Nephron progenitor cell (in vitro differentiated cells): ENCODE results near the gene NFIX.

Source experiments
- DNase-seq: peaks from one replicate; pipeline ENCODE4 v3.0.0; 2021
- H3K27ac Mint-ChIP-seq: 2 replicates; pipeline ENCODE4 v1.8.0; 2021; ENCODE audit warnings: mild to moderate bottlenecking, moderate library complexity, mixed read lengths
- H3K27me3 Mint-ChIP-seq: 2 replicates; pipeline ENCODE4 v1.8.0; 2021; ENCODE audit warnings: mild to moderate bottlenecking, low read depth, mixed read lengths; ENCODE audit not compliant: poor library complexity
- H3K36me3 Mint-ChIP-seq: 2 replicates; pipeline ENCODE4 v1.8.0; 2021; ENCODE audit warnings: low read depth, mixed read lengths
- H3K4me1 Mint-ChIP-seq: 2 replicates; pipeline ENCODE4 v1.8.0; 2021; ENCODE audit warnings: mixed read lengths
- H3K4me3 Mint-ChIP-seq: 2 replicates; pipeline ENCODE4 v1.8.0; 2021; ENCODE audit warnings: mild to moderate bottlenecking, moderate library complexity, mixed read lengths
- H3K9me3 Mint-ChIP-seq: 2 replicates; pipeline ENCODE4 v1.8.0; 2021; ENCODE audit warnings: mild to moderate bottlenecking, moderate library complexity, mixed read lengths
- TF ChIP-seq, protein P1 (sequence below): fragments of 200-600 bp; sonication (generic); IDR thresholded peaks from 2 replicates; pipeline ENCODE4 v1.5.0; 2021; ENCODE audit warnings: antibody characterized with exemption

The NFIX gene

DNA sequence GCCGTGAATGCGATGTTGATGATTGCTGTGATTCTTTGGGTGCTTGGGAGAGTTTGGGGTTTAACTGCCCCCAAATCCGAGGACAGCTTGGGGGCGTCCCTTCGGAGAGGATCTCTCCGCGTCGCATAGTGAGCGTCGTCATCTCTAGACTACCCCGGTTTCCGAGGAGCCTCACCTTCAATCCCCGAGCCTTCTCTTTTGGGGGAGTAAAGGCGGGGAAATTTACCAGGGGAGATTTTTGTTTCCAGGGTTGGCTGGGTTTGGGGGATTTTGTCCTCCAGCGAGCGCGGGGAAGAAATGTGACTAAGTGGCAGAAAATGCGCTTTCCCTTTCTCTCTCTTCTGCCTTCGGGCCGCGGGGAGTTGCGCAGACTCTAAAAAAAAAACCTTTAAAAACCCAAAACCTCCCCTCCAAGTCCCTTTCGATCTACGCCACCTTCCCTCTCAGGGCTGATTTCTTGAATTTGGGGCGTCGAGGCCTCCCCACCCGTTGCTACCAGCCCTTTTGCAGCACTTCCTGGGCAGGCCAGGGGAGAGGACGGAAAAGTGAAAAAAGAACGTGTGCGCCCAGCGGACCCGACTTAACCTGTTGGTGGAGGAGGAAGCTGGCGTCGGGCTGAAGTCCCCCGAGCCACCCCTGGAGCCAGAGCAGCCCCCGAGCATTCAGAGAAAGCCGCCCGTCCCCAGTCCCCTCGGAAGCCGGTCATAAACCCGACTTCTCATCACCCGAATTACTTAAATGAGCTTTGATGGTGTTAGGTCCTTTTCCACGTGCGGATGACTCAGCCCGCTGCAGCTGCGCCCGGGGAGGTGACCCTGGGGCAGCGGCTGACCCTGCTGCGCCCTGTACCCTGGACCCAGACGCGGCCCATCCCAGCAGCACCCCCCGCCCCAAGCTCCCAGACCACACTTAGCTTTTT is 17.7 kb downstream of the NFIX start:
- Mint-ChIP-seq H3K9me3 (no peaks in the 10 kb centered on the region), H3K27ac (no peak overlapping the region)
- DNase-seq, result no peak

GRCh38 chr19:13013649-13014048 is 18.4 kb downstream of the NFIX start:
- Mint-ChIP-seq H3K36me3 (no peaks in the 10 kb centered on the region), H3K27ac (no peak overlapping the region), H3K4me3 (no peak overlapping the region), H3K4me1 (peaks cover 16% of the 10 kb centered on the region), H3K9me3 (no peaks in the 10 kb centered on the region), H3K27me3 (peaks cover 100% of the 10 kb centered on the region)
- no peak for DNase-seq
- TF ChIP-seq, protein P1, sequence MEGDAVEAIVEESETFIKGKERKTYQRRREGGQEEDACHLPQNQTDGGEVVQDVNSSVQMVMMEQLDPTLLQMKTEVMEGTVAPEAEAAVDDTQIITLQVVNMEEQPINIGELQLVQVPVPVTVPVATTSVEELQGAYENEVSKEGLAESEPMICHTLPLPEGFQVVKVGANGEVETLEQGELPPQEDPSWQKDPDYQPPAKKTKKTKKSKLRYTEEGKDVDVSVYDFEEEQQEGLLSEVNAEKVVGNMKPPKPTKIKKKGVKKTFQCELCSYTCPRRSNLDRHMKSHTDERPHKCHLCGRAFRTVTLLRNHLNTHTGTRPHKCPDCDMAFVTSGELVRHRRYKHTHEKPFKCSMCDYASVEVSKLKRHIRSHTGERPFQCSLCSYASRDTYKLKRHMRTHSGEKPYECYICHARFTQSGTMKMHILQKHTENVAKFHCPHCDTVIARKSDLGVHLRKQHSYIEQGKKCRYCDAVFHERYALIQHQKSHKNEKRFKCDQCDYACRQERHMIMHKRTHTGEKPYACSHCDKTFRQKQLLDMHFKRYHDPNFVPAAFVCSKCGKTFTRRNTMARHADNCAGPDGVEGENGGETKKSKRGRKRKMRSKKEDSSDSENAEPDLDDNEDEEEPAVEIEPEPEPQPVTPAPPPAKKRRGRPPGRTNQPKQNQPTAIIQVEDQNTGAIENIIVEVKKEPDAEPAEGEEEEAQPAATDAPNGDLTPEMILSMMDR, result no peak

More for the DNA sequence above, 17.7 kb downstream of the NFIX start:
- H3K4me3 Mint-ChIP-seq, result no peak overlapping the region
- H3K4me1 Mint-ChIP-seq, result peaks cover 16% of the 10 kb centered on the region
- no peaks in the 10 kb centered on the region for H3K36me3 Mint-ChIP-seq
- H3K27me3 Mint-ChIP-seq, result peaks cover 100% of the 10 kb centered on the region
- TF ChIP-seq, protein P1, result no peak

- TF ChIP-seq, protein P1, result no peak
- peaks cover 16% of the 10 kb centered on the region for H3K4me1 Mint-ChIP-seq
- H3K4me3 Mint-ChIP-seq, result no peak overlapping the region
- DNase-seq, result no peak
- H3K27me3 Mint-ChIP-seq, result peaks cover 100% of the 10 kb centered on the region
- no peaks in the 10 kb centered on the region for H3K9me3 Mint-ChIP-seq
- H3K36me3 Mint-ChIP-seq, result no peaks in the 10 kb centered on the region
- no peak overlapping the region for H3K27ac Mint-ChIP-seq
These were observed 19.0 kb downstream of the NFIX start for GRCh38 chr19:13014101-13014920.

- DNase-seq, result no peak
- Mint-ChIP-seq H3K36me3 (no peaks in the 10 kb centered on the region), H3K4me3 (no peak overlapping the region), H3K9me3 (no peaks in the 10 kb centered on the region), H3K27ac (no peak overlapping the region), H3K27me3 (peaks cover 100% of the 10 kb centered on the region), H3K4me1 (peaks cover 16% of the 10 kb centered on the region)
- TF ChIP-seq, protein P1, result no peak
These were observed 19.6 kb downstream of the NFIX start for GRCh38 chr19:13014921-13015280.

DNA sequence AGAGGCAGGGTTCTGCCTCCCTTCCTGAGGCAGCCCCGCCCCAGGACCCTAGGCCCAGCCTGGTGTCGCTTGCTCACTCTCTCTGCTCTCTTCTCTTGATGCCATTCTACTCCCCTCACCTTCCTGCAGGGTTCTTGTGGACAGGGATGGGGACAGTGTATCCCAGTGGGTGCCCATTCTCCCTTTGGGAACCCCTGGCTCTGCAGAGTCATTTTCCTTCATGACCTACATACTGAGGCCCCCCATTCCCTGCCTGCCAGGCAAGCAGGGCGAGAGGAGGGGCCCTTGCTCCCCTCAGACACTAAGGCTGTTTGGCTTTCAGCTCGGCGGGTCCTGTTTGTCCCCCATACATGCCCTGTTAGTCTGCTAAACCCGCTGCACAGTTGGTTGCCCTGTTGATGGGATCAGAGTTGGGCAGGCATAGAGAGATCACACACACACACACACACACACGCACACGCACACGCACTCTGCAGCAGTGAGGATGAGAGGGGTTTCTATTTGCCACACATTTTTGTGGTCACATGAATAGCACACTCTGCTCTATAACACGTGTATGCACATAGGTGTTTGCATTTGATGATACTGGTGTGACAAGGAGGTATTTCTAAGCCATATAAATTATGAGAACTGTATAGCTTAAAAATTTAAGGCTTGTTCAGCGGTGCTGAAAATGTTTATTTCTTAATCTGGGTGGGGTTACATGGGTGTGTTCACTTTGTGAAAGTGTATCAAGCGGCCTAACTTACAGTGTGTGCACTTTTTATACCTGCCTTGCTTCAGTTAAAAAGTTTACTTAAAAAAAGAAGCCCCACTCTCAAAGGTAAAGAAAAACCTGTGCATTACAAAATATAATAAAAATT is 20.3 kb downstream of the NFIX start:
- no peak overlapping the region for H3K27ac Mint-ChIP-seq

More for the DNA sequence above, 20.3 kb downstream of the NFIX start:
- no peak for DNase-seq
- Mint-ChIP-seq H3K27me3 (peaks cover 100% of the 10 kb centered on the region), H3K4me1 (peaks cover 16% of the 10 kb centered on the region), H3K9me3 (no peaks in the 10 kb centered on the region), H3K4me3 (no peak overlapping the region), H3K36me3 (no peaks in the 10 kb centered on the region)
- TF ChIP-seq, protein P1, result no peak
